Stomach (tissue), 4 donors: ENCODE results near the gene PDGFRB.

Experiments used
- CTCF ChIP-seq, 7 experiments: fragments of 450-650 bp in 4 of 7; fragments of 200-600 bp in 3 of 7; sonication (generic) in 3 of 7; IDR thresholded peaks; one replicate each; pipeline ENCODE4 v1.5.1; 2016 to 2019; ENCODE audit warnings: antibody characterized with exemption in 7 of 7, control low read depth in 2 of 7, mild to moderate bottlenecking in 1 of 7
- EP300 ChIP-seq: sonication (generic); formaldehyde crosslinking; IDR thresholded peaks from one replicate; pipeline ENCODE4 v1.6.1; 2017; ENCODE audit warnings: antibody characterized with exemption
- POLR2A ChIP-seq, 4 donors: fragments of 450-650 bp; IDR thresholded peaks; one replicate each; pipeline ENCODE4 v1.6.1; 2016; ENCODE audit warnings: antibody characterized with exemption in 4 of 4, control low read depth in 2 of 4, mild to moderate bottlenecking in 1 of 4, moderate library complexity in 1 of 4

- TF ChIP-seq CTCF (IDR thresholded peaks at IDR 0.05) = peak in 6 of 7 experiments; percentile 69 to 96 (median 94)
- TF ChIP-seq POLR2A (IDR thresholded peaks at IDR 0.05) = no peak
- TF ChIP-seq EP300 = no peak
Observed at GRCh38 chr5:150161242-150162141, 5.8 kb upstream of the PDGFRB start.
